ENCODE results near the gene ZNF124.

DNA sequence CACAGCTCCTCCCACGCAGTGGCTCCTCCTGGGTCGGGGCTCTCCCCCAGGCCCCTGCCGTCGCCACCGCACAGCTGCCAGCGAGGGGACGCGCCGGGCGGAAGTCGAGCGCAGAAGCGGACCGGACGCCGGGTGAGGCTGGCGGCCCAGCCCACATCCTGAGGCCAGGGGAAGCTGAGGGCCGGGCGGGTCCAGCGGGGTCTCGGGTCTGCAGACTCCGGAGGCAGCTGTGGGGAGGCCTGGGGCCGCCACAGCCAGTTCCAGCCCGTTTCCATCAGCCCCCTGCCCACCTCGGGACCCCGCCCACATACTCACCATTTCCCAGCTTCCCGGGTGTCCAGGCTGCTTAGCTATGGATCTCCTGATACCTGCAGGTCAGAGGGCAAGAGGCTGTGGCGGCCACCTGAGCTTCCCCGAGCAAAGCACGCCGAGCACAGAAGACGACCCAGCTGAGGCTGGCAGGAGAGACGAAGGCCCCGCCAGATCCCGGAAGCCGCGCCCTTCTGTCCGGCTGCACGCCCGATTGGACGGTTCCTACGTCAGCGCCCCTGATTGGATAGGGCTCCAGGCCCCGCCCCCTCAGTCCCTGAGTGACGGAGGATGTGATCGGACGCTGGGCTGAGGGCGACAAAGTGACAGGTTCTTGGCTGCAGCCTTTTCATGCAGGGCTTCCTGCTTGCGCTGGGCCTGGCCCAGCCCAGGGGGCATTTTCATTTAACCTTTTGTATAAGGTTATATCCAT is 38.7 kb upstream of the ZNF124 start:
- TF ChIP-seq, protein P1, sequence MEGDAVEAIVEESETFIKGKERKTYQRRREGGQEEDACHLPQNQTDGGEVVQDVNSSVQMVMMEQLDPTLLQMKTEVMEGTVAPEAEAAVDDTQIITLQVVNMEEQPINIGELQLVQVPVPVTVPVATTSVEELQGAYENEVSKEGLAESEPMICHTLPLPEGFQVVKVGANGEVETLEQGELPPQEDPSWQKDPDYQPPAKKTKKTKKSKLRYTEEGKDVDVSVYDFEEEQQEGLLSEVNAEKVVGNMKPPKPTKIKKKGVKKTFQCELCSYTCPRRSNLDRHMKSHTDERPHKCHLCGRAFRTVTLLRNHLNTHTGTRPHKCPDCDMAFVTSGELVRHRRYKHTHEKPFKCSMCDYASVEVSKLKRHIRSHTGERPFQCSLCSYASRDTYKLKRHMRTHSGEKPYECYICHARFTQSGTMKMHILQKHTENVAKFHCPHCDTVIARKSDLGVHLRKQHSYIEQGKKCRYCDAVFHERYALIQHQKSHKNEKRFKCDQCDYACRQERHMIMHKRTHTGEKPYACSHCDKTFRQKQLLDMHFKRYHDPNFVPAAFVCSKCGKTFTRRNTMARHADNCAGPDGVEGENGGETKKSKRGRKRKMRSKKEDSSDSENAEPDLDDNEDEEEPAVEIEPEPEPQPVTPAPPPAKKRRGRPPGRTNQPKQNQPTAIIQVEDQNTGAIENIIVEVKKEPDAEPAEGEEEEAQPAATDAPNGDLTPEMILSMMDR (IDR thresholded peaks at IDR 0.05), result no peak
- TF ChIP-seq POLR2A (IDR thresholded peaks at IDR 0.05), result no peak
